CD14-positive monocyte (primary cell): ENCODE data around the gene TRPM6. TPM values are rescaled to one million over a fixed set of nuclear protein-coding genes. Genes with fewer than 3 reads are reported as not detected.
A peak's percentile ranks its signal among the peaks of the same experiment; 100 is the strongest.

ENCODE experiments used
- DNase-seq, 3 donors: peaks; one replicate each; pipeline ENCODE4 v3.0.0-alpha.2; 2011 to 2022
- H2AFZ ChIP-seq: 2 replicates; pipeline ENCODE4 v1.6.0; 2012; ENCODE audit warnings: mild to moderate bottlenecking, low read depth, low read length, inconsistent platforms; ENCODE audit not compliant: insufficient read depth, poor library complexity, severe bottlenecking
- H3K27ac ChIP-seq, 2 donors: 1 replicate in 1 of 2; 2 replicates in 1 of 2; pipeline ENCODE4 v1.5.1; 2012 to 2013; ENCODE audit warnings: low read length in 2 of 2, control low read depth in 1 of 2, inconsistent platforms in 1 of 2, low read depth in 1 of 2, mild to moderate bottlenecking in 1 of 2
- H3K27me3 ChIP-seq, 2 donors: one replicate each; pipeline versions ENCODE4 v1.6.0 to v1.6.1; 2011 to 2013; ENCODE audit warnings: low read length in 2 of 2; ENCODE audit not compliant: control insufficient read depth in 2 of 2, insufficient read depth in 2 of 2
- H3K36me3 ChIP-seq, 2 donors: replicated peaks in 1 of 2; 1 replicate in 1 of 2; 2 replicates in 1 of 2; pipeline versions ENCODE4 v1.5.1 to v1.6.1; 2012 to 2013; ENCODE audit warnings: low read length in 2 of 2, control low read depth in 1 of 2, inconsistent platforms in 1 of 2, mild to moderate bottlenecking in 1 of 2; ENCODE audit not compliant: insufficient read depth in 2 of 2, control insufficient read depth in 1 of 2
- H3K4me1 ChIP-seq, 2 donors: 1 replicate in 1 of 2; 2 replicates in 1 of 2; pipeline versions ENCODE4 v1.5.1 to v1.6.1; 2012 to 2013; ENCODE audit warnings: low read length in 2 of 2, control low read depth in 1 of 2, inconsistent platforms in 1 of 2, mild to moderate bottlenecking in 1 of 2, moderate library complexity in 1 of 2; ENCODE audit not compliant: insufficient read depth in 2 of 2, control insufficient read depth in 1 of 2
- H3K4me2 ChIP-seq: replicated peaks from 2 replicates; pipeline ENCODE3; 2012; ENCODE audit warnings: low read length, moderate library complexity, mild to moderate bottlenecking; ENCODE audit not compliant: poor library complexity, severe bottlenecking; ENCODE audit errors: extremely low read depth
- H3K4me3 ChIP-seq, 3 experiments: fragments of 200-600 bp in 1 of 3; sonication (generic) in 1 of 3; replicated peaks in 1 of 3; 1 replicate in 2 of 3; 2 replicates in 1 of 3; pipeline ENCODE4 v1.5.1; 2011 to 2013; ENCODE audit warnings: low read length in 3 of 3, mild to moderate bottlenecking in 3 of 3, control low read depth in 2 of 3, low read depth in 2 of 3, inconsistent platforms in 1 of 3, moderate library complexity in 1 of 3
- H3K79me2 ChIP-seq: 2 replicates; pipeline ENCODE4 v1.6.0; 2012; ENCODE audit warnings: mild to moderate bottlenecking, control low read depth, inconsistent platforms, low read length, moderate library complexity; ENCODE audit not compliant: insufficient read depth
- H3K9ac ChIP-seq: 2 replicates; pipeline ENCODE4 v1.6.0; 2017; ENCODE audit warnings: low read length, mild to moderate bottlenecking; ENCODE audit not compliant: insufficient read depth, poor library complexity, severe bottlenecking
- H3K9me3 ChIP-seq, 2 donors: replicated peaks in 1 of 2; 1 replicate in 1 of 2; 2 replicates in 1 of 2; pipeline versions ENCODE4 v1.5.1 to v1.6.1; 2012 to 2013; ENCODE audit warnings: low read length in 2 of 2, control low read depth in 1 of 2; ENCODE audit not compliant: control insufficient read depth in 1 of 2, insufficient read depth in 1 of 2
- H4K20me1 ChIP-seq: 2 replicates; pipeline ENCODE4 v1.6.0; 2012; ENCODE audit warnings: mild to moderate bottlenecking, low read length, control low read depth, moderate library complexity; ENCODE audit not compliant: insufficient read depth
- H3K27ac Mint-ChIP-seq, 7 donors: one replicate each; pipeline ENCODE4 v1.8.0; 2020; ENCODE audit warnings: mild to moderate bottlenecking in 7 of 7, mixed read lengths in 7 of 7, moderate library complexity in 6 of 7, inconsistent platforms in 2 of 7
- H3K27me3 Mint-ChIP-seq, 3 donors: one replicate each; pipeline ENCODE4 v1.8.0; 2021 to 2022; ENCODE audit warnings: low read depth in 3 of 3, mild to moderate bottlenecking in 3 of 3, mixed read lengths in 3 of 3, moderate library complexity in 3 of 3, inconsistent platforms in 1 of 3
- H3K36me3 Mint-ChIP-seq, 2 donors: one replicate each; pipeline ENCODE4 v1.8.0; 2020; ENCODE audit warnings: mixed read lengths in 2 of 2, inconsistent platforms in 1 of 2, mild to moderate bottlenecking in 1 of 2
- H3K4me1 Mint-ChIP-seq: one replicate; pipeline ENCODE4 v1.8.0; 2020; ENCODE audit warnings: mild to moderate bottlenecking, mixed read lengths
- H3K4me3 Mint-ChIP-seq, 2 donors: one replicate each; pipeline ENCODE4 v1.8.0; 2020; ENCODE audit warnings: mild to moderate bottlenecking in 2 of 2, mixed read lengths in 2 of 2, moderate library complexity in 1 of 2
- H3K9me3 Mint-ChIP-seq, 7 donors: one replicate each; pipeline ENCODE4 v1.8.0; 2020 to 2022; ENCODE audit warnings: mixed read lengths in 7 of 7, mild to moderate bottlenecking in 6 of 7, moderate library complexity in 6 of 7, inconsistent platforms in 2 of 7
- WGBS: methylation state at CpG from one replicate; pipeline ENCODE4 v1.1.5; 2013; ENCODE audit warnings: missing lambda C conversion rate; ENCODE audit not compliant: insufficient coverage; 5-methylcytosine and 5-hydroxymethylcytosine counted together
- intact Hi-C, 2 donors: fragments of 100-400 bp; cut with micrococcal nuclease; formaldehyde crosslinking; loops; one replicate each; pipeline versions ENCODE4 v1.15.0 to v1.15.1; 2023
- polyA plus RNA-seq, 3 donors: library from polyadenylated mRNA; depleted of rRNA in 1 of 3; unstranded in 2 of 3; stranded (reverse) in 1 of 3; fragments of 300-500 nt in 2 of 3; fragments of >200 nt in 1 of 3; fragmentation: Illumina TruSeq in 2 of 3; gene quantifications; 1 replicate in 2 of 3; 2 replicates in 1 of 3; pipeline ENCODE4 v1.2.3, GENCODE V29; 2012 to 2021
- TF ChIP-seq, protein P1 (sequence below): fragments of 200-600 bp; IDR thresholded peaks from one replicate; pipeline ENCODE4 v1.8.0; 2022; ENCODE audit warnings: antibody characterized with exemption, mild to moderate bottlenecking

Gene TRPM6
- polyA plus RNA-seq, 3 donors, result not detected

DNA sequence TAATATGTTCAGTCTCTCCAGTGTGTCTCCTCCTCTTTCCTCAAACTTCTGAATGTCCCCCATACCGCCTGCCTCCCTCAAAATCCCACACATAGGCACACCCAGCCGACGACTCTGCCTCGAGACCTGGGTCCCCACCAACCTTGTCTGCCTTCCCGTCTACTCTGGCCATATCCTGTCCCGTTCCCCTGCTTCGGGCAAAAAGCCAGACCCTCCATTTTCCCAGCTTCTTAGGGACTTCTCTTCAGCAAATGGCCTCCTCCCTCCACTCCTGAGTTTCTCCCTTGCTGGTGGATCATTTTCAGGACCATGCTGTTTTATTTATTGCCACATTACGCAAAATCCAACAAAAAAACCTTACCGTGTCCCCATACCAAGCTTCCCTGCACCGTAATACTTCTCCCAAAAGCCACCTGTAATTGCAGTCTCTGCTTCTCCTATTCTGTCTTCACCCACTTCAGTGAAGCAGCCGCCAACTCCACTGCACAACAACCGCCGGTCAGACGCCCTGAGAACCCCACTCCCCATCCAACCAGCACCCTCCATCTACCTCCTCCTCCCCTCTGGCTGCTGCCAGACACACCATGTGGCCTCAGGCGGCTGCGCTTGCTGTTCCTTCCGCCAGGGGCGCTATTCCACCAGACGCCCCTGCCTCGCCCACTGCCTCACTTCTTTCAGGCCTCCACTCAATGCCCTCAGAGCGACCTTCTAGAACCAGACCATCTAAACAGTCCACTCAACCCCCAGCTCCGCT, 117.0 kb downstream of the TRPM6 start:
- no peak overlapping the region for H2AFZ ChIP-seq
- intact Hi-C loops, result loop anchor here in 1 of 2 donors (5.0 kb wide), 1 partner anchor 307 kb away; no protein-coding TSS in a partner anchor
- no peak overlapping the region for H3K4me3 ChIP-seq
- Mint-ChIP-seq H3K4me3 (no peak overlapping the region), H3K36me3 (no peaks in the 10 kb centered on the region), H3K27ac (no peak overlapping the region), H3K4me1 (peaks cover 4% of the 10 kb centered on the region), H3K9me3 (peaks cover 0 to 1% (median 0%) of the 10 kb centered on the region in 7 donors), H3K27me3 (peaks cover 3 to 6% (median 3%) of the 10 kb centered on the region in 3 donors)
- H3K36me3 ChIP-seq, result no peaks in the 10 kb centered on the region
- peak; percentile 3 to 19 (median 11) for DNase-seq
- H3K4me2 ChIP-seq, result no peak overlapping the region
- no peaks in the 10 kb centered on the region for H4K20me1 ChIP-seq
- H3K27me3 ChIP-seq, result no peaks in the 10 kb centered on the region
- no peak overlapping the region for H3K27ac ChIP-seq
- H3K9me3 ChIP-seq, result no peaks in the 10 kb centered on the region
- no peak overlapping the region for H3K9ac ChIP-seq
- no peaks in the 10 kb centered on the region for H3K79me2 ChIP-seq
- TF ChIP-seq, protein P1, sequence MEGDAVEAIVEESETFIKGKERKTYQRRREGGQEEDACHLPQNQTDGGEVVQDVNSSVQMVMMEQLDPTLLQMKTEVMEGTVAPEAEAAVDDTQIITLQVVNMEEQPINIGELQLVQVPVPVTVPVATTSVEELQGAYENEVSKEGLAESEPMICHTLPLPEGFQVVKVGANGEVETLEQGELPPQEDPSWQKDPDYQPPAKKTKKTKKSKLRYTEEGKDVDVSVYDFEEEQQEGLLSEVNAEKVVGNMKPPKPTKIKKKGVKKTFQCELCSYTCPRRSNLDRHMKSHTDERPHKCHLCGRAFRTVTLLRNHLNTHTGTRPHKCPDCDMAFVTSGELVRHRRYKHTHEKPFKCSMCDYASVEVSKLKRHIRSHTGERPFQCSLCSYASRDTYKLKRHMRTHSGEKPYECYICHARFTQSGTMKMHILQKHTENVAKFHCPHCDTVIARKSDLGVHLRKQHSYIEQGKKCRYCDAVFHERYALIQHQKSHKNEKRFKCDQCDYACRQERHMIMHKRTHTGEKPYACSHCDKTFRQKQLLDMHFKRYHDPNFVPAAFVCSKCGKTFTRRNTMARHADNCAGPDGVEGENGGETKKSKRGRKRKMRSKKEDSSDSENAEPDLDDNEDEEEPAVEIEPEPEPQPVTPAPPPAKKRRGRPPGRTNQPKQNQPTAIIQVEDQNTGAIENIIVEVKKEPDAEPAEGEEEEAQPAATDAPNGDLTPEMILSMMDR, result peak; percentile 76
- H3K4me1 ChIP-seq, result no peaks in the 10 kb centered on the region
- 82% methylated on average over 22 of the region's 22 CpGs for WGBS

DNA sequence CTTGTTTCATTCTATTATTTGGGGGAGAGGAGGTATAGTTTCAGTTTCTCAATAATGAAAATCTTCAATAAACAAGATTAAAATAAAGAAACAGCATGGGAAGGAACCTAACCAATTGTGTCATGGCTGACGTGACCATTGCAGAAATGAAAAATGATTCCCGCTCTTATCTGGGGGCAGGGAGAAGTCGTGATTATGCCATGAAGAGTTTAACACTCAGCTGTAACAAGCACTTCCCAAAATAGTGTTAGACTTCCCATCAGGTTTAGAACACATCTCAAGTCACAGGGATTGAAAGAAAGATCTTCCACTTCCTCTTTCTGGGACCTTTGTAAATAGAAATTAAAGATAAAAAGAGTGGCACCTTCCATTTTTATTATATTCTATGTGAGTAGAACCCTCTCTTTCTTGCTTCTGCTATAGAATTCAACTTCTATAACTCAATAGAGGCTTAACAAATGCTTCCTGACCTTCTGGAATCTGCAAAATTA, 122.2 kb downstream of the TRPM6 start:
- no peaks in the 10 kb centered on the region for H4K20me1 ChIP-seq
- intact Hi-C loops, result no loop called here
- no peak overlapping the region for H3K4me3 ChIP-seq
- H3K27me3 ChIP-seq, result no peaks in the 10 kb centered on the region
- no peak overlapping the region for H3K4me2 ChIP-seq
- no peaks in the 10 kb centered on the region for H3K79me2 ChIP-seq
- Mint-ChIP-seq H3K4me1 (peaks cover 3% of the 10 kb centered on the region), H3K27me3 (peaks cover 2 to 6% (median 3%) of the 10 kb centered on the region in 3 donors), H3K4me3 (no peak overlapping the region), H3K27ac (no peak overlapping the region), H3K9me3 (no peaks in the 10 kb centered on the region), H3K36me3 (no peaks in the 10 kb centered on the region)
- no peak overlapping the region for H3K27ac ChIP-seq
- no peak overlapping the region for H2AFZ ChIP-seq
- DNase-seq, result no peak
- no CpG with 5 or more reads among the region's 3 CpGs for WGBS
- no peaks in the 10 kb centered on the region for H3K9me3 ChIP-seq
- H3K36me3 ChIP-seq, result no peaks in the 10 kb centered on the region
- H3K9ac ChIP-seq, result no peak overlapping the region
- TF ChIP-seq, protein P1, result no peak
- H3K4me1 ChIP-seq, result no peaks in the 10 kb centered on the region
